Dedifferentiated amniotic fluid mesenchymal stem cell (primary cell): ENCODE results near the gene SLC9A4.

ENCODE experiments used
- DNase-seq: peaks from one replicate; pipeline ENCODE4 v3.0.0-alpha.2; 2016; ENCODE audit errors: extremely low spot score

The SLC9A4 gene

DNA sequence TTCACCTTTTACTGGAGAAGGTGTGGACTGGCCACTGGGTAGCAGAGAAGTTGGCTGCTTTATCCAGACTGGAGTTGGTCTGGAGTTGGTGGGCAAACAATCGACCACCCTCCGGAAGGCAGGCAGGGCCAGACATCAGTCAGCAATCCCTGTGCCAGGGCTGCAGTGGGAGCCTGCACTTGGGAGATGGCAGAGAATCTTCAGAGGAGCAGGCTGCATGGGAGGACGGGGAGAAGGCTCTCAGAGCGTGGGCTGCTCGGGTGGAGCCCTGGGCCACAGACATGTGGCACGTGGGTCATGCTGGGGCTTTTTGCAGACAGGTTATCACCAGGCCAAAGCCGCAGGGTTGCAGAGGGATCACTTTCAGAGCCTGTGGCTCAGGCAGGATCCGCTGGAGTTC lies 29.6 kb downstream of the SLC9A4 start:
- no peak for DNase-seq

DNA sequence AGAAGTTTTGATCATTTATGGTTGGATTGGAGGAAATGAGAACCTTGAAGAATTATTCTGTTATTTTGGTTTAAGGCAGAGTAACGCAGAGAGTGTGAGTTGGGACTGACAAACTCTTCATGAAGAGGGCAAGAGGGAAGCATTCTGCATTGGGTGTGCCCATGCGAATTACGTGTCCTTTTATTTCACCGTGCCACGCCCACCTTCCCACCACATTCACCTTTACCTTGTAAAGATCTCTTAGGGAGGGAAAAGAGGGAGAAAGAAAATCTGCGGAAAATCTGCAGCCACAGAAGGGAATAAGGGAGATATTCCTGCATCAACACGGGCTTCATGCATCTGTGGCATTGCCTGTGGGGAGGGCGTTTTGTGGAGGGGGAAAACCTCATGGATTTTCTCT lies 31.8 kb downstream of the SLC9A4 start:
- DNase-seq = no peak

- DNase-seq = no peak
These were observed 32.3 kb downstream of the SLC9A4 start for GRCh38 chr2:102505290-102505689.

DNA sequence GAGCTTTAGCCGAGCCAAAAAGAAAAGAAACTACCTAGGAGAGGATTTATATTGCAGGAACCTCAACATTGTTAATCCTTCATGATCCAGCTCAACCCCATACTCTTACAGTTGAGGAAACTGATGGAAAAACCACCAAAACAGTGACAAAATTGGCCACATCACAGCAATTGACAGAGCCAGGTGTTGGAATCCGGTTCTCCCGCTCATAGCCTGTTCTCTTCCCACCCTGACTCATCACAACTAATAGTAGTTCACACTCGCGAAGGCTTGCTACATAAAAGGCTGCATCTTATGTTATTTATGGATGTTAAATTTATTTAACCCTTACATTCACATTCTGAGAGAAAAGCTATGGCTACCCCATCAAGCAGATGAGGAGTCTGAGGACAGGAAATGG lies 33.7 kb downstream of the SLC9A4 start:
- DNase-seq = no peak

DNA sequence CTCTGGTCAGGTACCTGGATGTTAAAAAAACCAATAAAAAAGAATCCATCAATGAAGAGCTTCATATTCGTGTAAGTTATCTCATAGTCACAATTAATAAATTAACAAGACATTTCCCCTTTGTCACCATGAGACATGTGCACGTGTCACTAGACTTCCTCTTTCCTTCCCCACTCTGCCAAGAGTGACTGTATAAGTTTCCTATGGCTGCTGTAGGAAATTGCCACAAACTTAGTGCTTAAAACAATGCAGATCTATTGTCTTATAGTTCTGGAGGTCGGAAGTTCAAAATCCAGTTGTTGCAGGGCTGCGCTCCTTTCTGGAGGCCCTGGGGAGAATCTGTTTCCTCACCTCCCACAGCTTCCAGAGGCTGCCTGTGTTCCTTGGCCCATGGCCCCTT lies 35.8 kb downstream of the SLC9A4 start:
- DNase-seq = no peak

- DNase-seq = no peak
These were observed 36.7 kb downstream of the SLC9A4 start for GRCh38 chr2:102509749-102510148.

GRCh38 chr2:102510791-102511575 lies 38.0 kb downstream of the SLC9A4 start:
- DNase-seq = no peak

GRCh38 chr2:102512161-102512560 lies 39.1 kb downstream of the SLC9A4 start:
- no peak for DNase-seq

DNA sequence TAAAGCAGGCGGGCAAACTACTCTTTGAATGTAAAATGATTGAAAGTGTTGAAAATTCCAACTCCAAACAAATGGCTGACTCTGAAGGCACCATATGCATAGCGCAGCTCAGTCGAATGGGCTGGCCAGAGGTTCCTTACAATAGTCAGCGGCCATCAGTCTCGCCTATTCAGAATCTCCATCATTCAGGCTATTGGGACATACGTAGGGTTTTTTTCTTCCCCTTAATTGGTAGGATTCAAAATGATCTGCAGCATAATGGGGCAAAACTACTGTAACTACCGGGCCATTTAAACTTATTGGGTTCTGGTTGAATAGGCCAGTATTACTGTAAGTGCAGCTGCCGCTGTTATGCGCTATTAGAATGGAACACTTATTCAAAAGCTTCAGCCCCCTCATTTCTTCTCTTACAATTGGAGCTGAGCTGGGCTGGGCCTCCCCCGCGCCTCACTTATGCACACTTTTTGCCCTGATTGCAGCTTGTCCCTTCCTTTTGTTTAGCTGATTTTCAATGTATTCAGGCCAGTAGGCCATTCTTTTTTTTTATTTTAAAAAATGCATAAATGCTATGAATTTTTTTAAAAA lies 40.4 kb downstream of the SLC9A4 start:
- no peak for DNase-seq

- DNase-seq = peak; percentile 91
These were observed 41.2 kb downstream of the SLC9A4 start for GRCh38 chr2:102514061-102514785.

DNA sequence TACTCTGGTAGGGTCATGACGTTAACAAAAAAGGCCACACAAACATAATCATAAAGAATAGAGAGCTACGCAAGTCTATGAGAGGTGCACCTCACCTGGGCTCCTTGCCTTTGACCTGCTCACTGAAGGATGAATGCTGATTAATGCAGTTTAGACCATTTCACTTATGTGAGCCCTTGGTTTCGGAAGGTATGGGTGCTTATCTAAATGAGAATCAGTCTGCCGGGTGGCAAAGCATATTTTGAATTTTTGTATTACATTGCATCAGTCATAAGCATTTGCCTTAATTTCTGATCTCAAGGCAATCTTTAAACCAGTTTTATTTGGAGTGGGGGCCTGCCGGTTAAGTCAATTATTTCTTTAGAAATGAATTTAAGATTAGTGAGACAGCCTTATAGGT lies 42.8 kb downstream of the SLC9A4 start:
- no peak for DNase-seq

DNA sequence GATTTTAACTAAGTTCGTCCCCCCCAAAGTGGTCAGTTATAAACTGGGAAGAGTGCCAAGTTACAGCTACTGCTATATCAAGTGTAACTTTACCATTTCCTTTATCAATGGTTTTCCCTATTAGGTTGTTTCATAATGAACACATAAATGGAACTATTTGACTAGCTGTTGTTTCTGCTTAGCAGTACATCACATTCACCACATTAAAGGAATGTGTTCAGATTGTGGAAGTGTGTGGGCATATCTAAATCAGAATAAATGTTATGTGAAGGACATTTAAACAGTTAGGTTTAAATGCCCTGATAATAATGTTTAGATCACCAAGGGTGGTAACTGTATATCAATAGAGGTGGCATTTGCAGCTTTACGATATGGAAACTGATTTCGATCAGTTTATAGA lies 45.1 kb downstream of the SLC9A4 start:
- DNase-seq = no peak

- DNase-seq = no peak
These were observed 47.0 kb downstream of the SLC9A4 start for GRCh38 chr2:102520009-102520408.

- no peak for DNase-seq
These were observed 47.8 kb downstream of the SLC9A4 start for GRCh38 chr2:102520801-102521200.

- DNase-seq = no peak
These were observed 49.1 kb downstream of the SLC9A4 start for GRCh38 chr2:102522162-102522561.

DNA sequence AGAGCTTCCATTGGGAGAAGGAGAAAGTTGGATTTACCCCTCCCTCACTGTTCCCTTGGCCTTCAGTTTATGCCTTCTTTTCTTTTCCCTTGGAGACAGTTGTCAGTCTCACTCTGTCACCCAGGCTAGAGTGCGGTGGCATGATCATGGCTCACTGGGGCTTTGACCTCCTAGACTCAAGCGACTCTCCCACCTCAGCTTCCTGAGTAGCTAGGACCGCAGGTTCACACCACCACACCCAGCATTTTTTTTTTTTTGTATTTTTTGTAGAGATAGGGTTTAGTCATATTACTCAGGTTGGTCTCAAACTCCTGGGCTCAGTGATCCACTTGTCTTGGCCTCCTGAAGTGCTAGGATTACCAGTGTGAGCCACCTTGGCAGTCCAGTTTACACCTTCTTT lies 49.9 kb downstream of the SLC9A4 start:
- DNase-seq = no peak

GRCh38 chr2:102523651-102524050 lies 50.6 kb downstream of the SLC9A4 start:
- no peak for DNase-seq

- no peak for DNase-seq
These were observed 54.1 kb downstream of the SLC9A4 start for GRCh38 chr2:102527086-102527485.

- DNase-seq = no peak
These were observed 65.5 kb downstream of the SLC9A4 start for GRCh38 chr2:102538491-102538890.

GRCh38 chr2:102540882-102541281 lies 67.9 kb downstream of the SLC9A4 start:
- no peak for DNase-seq

GRCh38 chr2:102544182-102544581 lies 71.2 kb downstream of the SLC9A4 start:
- DNase-seq = no peak

GRCh38 chr2:102547462-102547861 lies 74.4 kb downstream of the SLC9A4 start:
- DNase-seq = no peak

DNA sequence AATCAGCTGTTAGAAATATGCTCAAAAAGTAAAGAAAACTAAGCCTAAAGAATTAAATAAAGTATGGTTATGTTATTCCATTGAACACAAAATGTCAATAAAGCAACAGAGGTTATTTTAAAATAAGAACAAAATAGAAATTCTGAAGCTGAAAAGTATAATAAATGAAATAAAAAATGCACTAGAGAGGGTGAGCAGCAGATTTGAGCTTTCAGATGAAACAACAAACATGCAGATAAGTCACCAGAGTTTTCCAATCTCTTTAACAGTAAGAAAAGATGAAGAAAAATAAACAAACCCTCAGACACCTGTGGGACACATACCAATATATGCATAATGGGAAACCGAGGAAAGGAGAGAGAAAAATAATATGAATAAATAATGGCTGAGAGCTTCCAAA lies 76.0 kb downstream of the SLC9A4 start:
- DNase-seq = no peak
